ENCODE measurements around the gene GPR146. TPM values are rescaled to one million over a fixed set of nuclear protein-coding genes. Genes with fewer than 3 reads are reported as not detected.

The GPR146 gene
- total and polyA plus RNA-seq, 2 of the 13 experiments (the other 11 are each of a cell fraction or from before 2014, with no cell fraction given) = 2.0 to 15.9 TPM

DNA sequence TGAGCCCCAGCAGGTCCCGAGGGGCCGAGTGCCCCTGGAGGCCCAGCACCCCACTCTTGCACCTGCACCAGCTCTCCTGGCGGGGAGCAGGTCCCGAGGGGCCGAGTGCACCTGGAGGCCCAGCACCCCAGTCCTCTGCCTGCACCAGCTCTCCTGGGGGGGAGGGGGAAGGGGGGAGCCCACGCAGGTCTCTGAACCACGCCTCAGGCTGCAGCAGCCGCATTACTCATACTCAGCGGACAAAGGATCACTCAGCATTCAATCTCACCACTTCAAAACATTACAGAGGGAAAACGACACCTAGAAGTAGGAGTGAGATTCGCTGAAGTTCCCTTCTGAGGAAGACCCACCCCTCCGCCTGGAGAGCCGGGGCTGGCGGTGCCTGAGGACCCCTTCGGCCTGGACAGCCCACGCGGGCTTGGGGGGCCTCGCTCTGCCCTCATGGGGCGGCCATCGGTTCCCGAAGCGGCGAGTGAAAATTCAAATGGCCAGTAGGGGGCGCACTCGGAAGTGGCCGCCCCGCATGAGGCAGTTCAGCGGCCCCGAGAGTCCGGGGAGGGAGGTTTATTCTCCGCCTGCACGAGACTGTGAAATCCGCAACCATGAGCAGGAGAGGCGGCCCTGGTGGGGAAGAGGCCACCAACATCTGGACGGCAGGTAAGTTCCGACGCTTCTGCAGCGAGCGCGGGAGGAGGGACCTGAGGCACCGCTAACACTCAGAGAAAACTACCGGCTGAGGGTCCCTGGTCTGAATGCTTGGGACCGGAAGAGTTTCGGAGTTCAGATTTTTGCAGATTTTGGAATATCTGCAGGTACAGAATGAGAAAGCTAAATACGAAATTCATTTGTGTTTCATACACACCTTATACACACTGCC, 42.5 kb downstream of the GPR146 start (continued):
- TF ChIP-seq, protein P1, sequence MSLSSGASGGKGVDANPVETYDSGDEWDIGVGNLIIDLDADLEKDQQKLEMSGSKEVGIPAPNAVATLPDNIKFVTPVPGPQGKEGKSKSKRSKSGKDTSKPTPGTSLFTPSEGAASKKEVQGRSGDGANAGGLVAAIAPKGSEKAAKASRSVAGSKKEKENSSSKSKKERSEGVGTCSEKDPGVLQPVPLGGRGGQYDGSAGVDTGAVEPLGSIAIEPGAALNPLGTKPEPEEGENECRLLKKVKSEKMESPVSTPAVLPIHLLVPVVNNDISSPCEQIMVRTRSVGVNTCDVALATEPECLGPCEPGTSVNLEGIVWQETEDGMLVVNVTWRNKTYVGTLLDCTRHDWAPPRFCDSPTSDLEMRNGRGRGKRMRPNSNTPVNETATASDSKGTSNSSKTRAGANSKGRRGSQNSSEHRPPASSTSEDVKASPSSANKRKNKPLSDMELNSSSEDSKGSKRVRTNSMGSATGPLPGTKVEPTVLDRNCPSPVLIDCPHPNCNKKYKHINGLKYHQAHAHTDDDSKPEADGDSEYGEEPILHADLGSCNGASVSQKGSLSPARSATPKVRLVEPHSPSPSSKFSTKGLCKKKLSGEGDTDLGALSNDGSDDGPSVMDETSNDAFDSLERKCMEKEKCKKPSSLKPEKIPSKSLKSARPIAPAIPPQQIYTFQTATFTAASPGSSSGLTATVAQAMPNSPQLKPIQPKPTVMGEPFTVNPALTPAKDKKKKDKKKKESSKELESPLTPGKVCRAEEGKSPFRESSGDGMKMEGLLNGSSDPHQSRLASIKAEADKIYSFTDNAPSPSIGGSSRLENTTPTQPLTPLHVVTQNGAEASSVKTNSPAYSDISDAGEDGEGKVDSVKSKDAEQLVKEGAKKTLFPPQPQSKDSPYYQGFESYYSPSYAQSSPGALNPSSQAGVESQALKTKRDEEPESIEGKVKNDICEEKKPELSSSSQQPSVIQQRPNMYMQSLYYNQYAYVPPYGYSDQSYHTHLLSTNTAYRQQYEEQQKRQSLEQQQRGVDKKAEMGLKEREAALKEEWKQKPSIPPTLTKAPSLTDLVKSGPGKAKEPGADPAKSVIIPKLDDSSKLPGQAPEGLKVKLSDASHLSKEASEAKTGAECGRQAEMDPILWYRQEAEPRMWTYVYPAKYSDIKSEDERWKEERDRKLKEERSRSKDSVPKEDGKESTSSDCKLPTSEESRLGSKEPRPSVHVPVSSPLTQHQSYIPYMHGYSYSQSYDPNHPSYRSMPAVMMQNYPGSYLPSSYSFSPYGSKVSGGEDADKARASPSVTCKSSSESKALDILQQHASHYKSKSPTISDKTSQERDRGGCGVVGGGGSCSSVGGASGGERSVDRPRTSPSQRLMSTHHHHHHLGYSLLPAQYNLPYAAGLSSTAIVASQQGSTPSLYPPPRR (CRISPR knock-in tag; IDR thresholded peaks at IDR 0.05; ENCODE audit: borderline replicate concordance) = peak; percentile 25; the same call in 1 of the 2 replicates
- TF ChIP-seq MIER2 (CRISPR knock-in tag; IDR thresholded peaks at IDR 0.05) = peak; percentile 7; the same call in 1 of the 2 replicates
- TF ChIP-seq THAP11 (CRISPR knock-in tag; IDR thresholded peaks at IDR 0.05) = peak; percentile 59; the same call in 1 of the 2 replicates
- TF ChIP-seq KAT7 (CRISPR knock-in tag; IDR thresholded peaks at IDR 0.05; ENCODE audit: borderline replicate concordance) = 0 out of 2 replicates have a peak, but pooled peaks have one; percentile 68
- TF ChIP-seq ZNF367 (CRISPR knock-in tag; IDR thresholded peaks at IDR 0.05; ENCODE audit: borderline replicate concordance) = no peak; the same call in 1 of the 2 replicates
- peak; percentile 98 for TF ChIP-seq ZBTB7B (CRISPR knock-in tag; IDR thresholded peaks at IDR 0.05)
- no peak for TF ChIP-seq ZC3H13 (CRISPR knock-in tag; IDR thresholded peaks at IDR 0.05)
- no peak for TF ChIP-seq NFKBIZ (CRISPR knock-in tag; IDR thresholded peaks at IDR 0.05)
- no peak for TF ChIP-seq ZNF660 (CRISPR knock-in tag; IDR thresholded peaks at IDR 0.05; ENCODE audit: borderline replicate concordance, low read depth)
- TF ChIP-seq ZSCAN31 (CRISPR knock-in tag; IDR thresholded peaks at IDR 0.05; ENCODE audit: low read depth) = peak; percentile 62; the same call in 1 of the 2 replicates
- TF ChIP-seq ZNF460 (CRISPR knock-in tag; IDR thresholded peaks at IDR 0.05; ENCODE audit: borderline replicate concordance) = no peak
- no peak for TF ChIP-seq ZNF569 (CRISPR knock-in tag; IDR thresholded peaks at IDR 0.05; ENCODE audit: borderline replicate concordance)
- no peak; the same call in 1 of the 2 replicates for TF ChIP-seq PAX8 (CRISPR knock-in tag; IDR thresholded peaks at IDR 0.05; ENCODE audit: borderline replicate concordance)
- no peak for TF ChIP-seq HNRNPH1 (optimal IDR thresholded peaks at IDR 0.05; ENCODE audit: low read depth, low read length)
- TF ChIP-seq, protein P2, sequence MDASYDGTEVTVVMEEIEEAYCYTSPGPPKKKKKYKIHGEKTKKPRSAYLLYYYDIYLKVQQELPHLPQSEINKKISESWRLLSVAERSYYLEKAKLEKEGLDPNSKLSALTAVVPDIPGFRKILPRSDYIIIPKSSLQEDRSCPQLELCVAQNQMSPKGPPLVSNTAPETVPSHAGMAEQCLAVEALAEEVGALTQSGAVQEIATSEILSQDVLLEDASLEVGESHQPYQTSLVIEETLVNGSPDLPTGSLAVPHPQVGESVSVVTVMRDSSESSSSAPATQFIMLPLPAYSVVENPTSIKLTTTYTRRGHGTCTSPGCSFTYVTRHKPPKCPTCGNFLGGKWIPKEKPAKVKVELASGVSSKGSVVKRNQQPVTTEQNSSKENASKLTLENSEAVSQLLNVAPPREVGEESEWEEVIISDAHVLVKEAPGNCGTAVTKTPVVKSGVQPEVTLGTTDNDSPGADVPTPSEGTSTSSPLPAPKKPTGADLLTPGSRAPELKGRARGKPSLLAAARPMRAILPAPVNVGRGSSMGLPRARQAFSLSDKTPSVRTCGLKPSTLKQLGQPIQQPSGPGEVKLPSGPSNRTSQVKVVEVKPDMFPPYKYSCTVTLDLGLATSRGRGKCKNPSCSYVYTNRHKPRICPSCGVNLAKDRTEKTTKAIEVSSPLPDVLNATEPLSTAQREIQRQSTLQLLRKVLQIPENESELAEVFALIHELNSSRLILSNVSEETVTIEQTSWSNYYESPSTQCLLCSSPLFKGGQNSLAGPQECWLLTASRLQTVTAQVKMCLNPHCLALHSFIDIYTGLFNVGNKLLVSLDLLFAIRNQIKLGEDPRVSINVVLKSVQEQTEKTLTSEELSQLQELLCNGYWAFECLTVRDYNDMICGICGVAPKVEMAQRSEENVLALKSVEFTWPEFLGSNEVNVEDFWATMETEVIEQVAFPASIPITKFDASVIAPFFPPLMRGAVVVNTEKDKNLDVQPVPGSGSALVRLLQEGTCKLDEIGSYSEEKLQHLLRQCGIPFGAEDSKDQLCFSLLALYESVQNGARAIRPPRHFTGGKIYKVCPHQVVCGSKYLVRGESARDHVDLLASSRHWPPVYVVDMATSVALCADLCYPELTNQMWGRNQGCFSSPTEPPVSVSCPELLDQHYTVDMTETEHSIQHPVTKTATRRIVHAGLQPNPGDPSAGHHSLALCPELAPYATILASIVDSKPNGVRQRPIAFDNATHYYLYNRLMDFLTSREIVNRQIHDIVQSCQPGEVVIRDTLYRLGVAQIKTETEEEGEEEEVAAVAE (CRISPR knock-in tag; IDR thresholded peaks at IDR 0.05; ENCODE audit: borderline replicate concordance) = no peak
- TF ChIP-seq MBNL3 (CRISPR knock-in tag; conservative IDR thresholded peaks at IDR 0.05) = no peak
- 0 out of 2 replicates have a peak, but pooled peaks have one; percentile 21 for TF ChIP-seq ZNF44 (CRISPR knock-in tag; IDR thresholded peaks at IDR 0.05)

Measured in HepG2 (cell line).